ENCODE data around the gene SNF8.

GRCh38 chr17:48961516-48962233 is 17.0 kb upstream of the SNF8 start:
- TF ChIP-seq, protein P1, sequence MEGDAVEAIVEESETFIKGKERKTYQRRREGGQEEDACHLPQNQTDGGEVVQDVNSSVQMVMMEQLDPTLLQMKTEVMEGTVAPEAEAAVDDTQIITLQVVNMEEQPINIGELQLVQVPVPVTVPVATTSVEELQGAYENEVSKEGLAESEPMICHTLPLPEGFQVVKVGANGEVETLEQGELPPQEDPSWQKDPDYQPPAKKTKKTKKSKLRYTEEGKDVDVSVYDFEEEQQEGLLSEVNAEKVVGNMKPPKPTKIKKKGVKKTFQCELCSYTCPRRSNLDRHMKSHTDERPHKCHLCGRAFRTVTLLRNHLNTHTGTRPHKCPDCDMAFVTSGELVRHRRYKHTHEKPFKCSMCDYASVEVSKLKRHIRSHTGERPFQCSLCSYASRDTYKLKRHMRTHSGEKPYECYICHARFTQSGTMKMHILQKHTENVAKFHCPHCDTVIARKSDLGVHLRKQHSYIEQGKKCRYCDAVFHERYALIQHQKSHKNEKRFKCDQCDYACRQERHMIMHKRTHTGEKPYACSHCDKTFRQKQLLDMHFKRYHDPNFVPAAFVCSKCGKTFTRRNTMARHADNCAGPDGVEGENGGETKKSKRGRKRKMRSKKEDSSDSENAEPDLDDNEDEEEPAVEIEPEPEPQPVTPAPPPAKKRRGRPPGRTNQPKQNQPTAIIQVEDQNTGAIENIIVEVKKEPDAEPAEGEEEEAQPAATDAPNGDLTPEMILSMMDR (IDR thresholded peaks at IDR 0.05) = no peak
- 0 out of 2 replicates have a peak, but pooled peaks have one; percentile 30 for TF ChIP-seq POLR2AphosphoS5 (IDR thresholded peaks at IDR 0.05; ENCODE audit: low read depth, low read length)
- TF ChIP-seq TCF7L2 (IDR thresholded peaks at IDR 0.05; ENCODE audit: low read depth, low read length) = peak; percentile 39; the same call in 1 of the 2 replicates
